Fibroblast of lung (primary cell): Measurements from ENCODE around the gene RIIAD1. TPM values are rescaled to one million over a fixed set of nuclear protein-coding genes. Genes with fewer than 3 reads are reported as not detected.
A peak's percentile ranks its signal among the peaks of the same experiment; 100 is the strongest.
"Not testable (repeated sequence)": the region's sequence is repeated elsewhere in the genome, so short reads cannot be mapped to it uniquely, and the experiment has no call there.

Experiments used
- DNase-seq, 2 donors: peaks; one replicate each; pipeline versions ENCODE4 v3.0.0 to v3.0.0-alpha.2; 2010; ENCODE audit warnings: low read depth in 2 of 2
- H2AFZ ChIP-seq: 2 replicates; pipeline ENCODE4 v1.5.1; 2012; ENCODE audit warnings: low read length, control low read depth, inconsistent platforms
- H3K27ac ChIP-seq: 2 replicates; pipeline ENCODE4 v1.5.1; 2011; ENCODE audit warnings: low read length, control low read depth; ENCODE audit not compliant: insufficient read depth
- H3K27me3 ChIP-seq: 2 replicates; pipeline ENCODE4 v1.5.1; 2011; ENCODE audit warnings: mild to moderate bottlenecking, low read length; ENCODE audit not compliant: control insufficient read depth, insufficient read depth
- H3K36me3 ChIP-seq: 2 replicates; pipeline ENCODE4 v1.5.1; 2011; ENCODE audit warnings: low read length; ENCODE audit not compliant: control insufficient read depth, insufficient read depth
- H3K4me1 ChIP-seq: 2 replicates; pipeline ENCODE4 v1.5.1; 2011; ENCODE audit warnings: low read length; ENCODE audit not compliant: control insufficient read depth, insufficient read depth; ENCODE audit errors: extremely low read depth
- H3K4me2 ChIP-seq: 2 replicates; pipeline ENCODE4 v1.5.1; 2011; ENCODE audit warnings: low read length, control low read depth; ENCODE audit not compliant: insufficient read depth; ENCODE audit errors: extremely low read depth
- H3K4me3 ChIP-seq, 4 experiments: fragments of 200-600 bp in 1 of 4; sonication (generic) in 1 of 4; replicated peaks in 1 of 4; 2 replicates each; pipeline ENCODE4 v1.5.1; 2011 to 2016; ENCODE audit warnings: low read length in 4 of 4, low read depth in 3 of 4, mild to moderate bottlenecking in 3 of 4, control low read depth in 2 of 4, inconsistent platforms in 1 of 4, mixed read lengths in 1 of 4; ENCODE audit not compliant: insufficient read depth in 1 of 4; ENCODE audit errors: control extremely low read depth in 1 of 4
- H3K79me2 ChIP-seq: 2 replicates; pipeline ENCODE4 v1.5.1; 2012; ENCODE audit warnings: mild to moderate bottlenecking, low read length, inconsistent platforms; ENCODE audit not compliant: control insufficient read depth, insufficient read depth
- H3K9ac ChIP-seq: 2 replicates; pipeline ENCODE4 v1.5.1; 2011; ENCODE audit warnings: mild to moderate bottlenecking, low read length, control low read depth; ENCODE audit not compliant: insufficient read depth
- H3K9me3 ChIP-seq: 2 replicates; pipeline ENCODE4 v1.5.1; 2012; ENCODE audit warnings: low read depth, low read length; ENCODE audit not compliant: control insufficient read depth, insufficient read depth
- H4K20me1 ChIP-seq: 2 replicates; pipeline ENCODE4 v1.5.1; 2011; ENCODE audit warnings: low read length; ENCODE audit not compliant: control insufficient read depth, insufficient read depth; ENCODE audit errors: extremely low read depth
- CTCF ChIP-seq, 2 donors: IDR thresholded peaks in 1 of 2; conservative IDR thresholded peaks in 1 of 2; 1 replicate in 1 of 2; 2 replicates in 1 of 2; pipeline ENCODE4 v1.5.1; 2011 to 2012; ENCODE audit warnings: low read length in 2 of 2, control low read depth in 1 of 2, inconsistent platforms in 1 of 2, low read depth in 1 of 2, mild to moderate bottlenecking in 1 of 2
- EZH2 ChIP-seq: IDR thresholded peaks from 2 replicates; pipeline ENCODE4 v1.5.1; 2012; ENCODE audit warnings: low read length, control low read depth, mild to moderate bottlenecking; ENCODE audit errors: missing control alignments
- polyA plus RNA-seq, 2 donors: library from polyadenylated mRNA; depleted of rRNA in 1 of 2; stranded (reverse) in 1 of 2; unstranded in 1 of 2; fragments of >200 nt; gene quantifications; 2 replicates each; pipeline ENCODE4 v1.2.1, GENCODE V29; 2011 to 2012; ENCODE audit warnings: missing spikeins in 1 of 2
- total RNA-seq: library from RNA; depleted of rRNA; stranded (reverse); fragments of >200 nt; gene quantifications from 2 replicates; pipeline ENCODE4 v1.2.1, GENCODE V29; 2014

Gene RIIAD1
- total and polyA plus RNA-seq, 2 donors (not counting 1 experiment from before 2014, with no cell fraction given): not detected

- Histone ChIP-seq H3K4me3 (no peak overlapping the region), H4K20me1 (no peaks in the 10 kb centered on the region)
Observed at GRCh38 chr1:151680826-151681225, 40.5 kb upstream of the RIIAD1 start.

DNA sequence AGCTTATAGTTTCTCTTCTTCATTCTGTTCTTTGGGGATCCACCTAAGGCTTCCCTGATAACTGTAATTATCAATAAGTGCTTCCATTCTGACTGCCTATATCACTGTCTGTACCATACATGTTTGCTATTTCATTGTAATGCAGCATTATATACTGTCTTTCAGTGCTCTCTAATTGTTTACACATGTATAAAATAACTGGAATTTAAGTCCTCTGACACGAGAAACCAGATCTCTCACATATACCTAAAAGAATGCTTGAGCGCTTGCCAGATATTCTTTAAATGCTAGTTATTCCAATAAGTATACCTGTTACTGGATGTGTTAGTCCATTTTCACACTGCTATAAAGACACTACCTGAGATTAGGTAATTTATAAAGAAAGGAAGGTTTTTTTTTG, 39.4 kb upstream of the RIIAD1 start:
- Histone ChIP-seq H2AFZ (no peak overlapping the region), H3K9me3 (no peaks in the 10 kb centered on the region), H3K27me3 (no peaks in the 10 kb centered on the region), H3K79me2 (no peaks in the 10 kb centered on the region), H3K4me2 (no peak overlapping the region), H3K4me3 (no peak overlapping the region), H3K4me1 (no peaks in the 10 kb centered on the region), H3K9ac (no peak overlapping the region), H4K20me1 (no peaks in the 10 kb centered on the region), H3K27ac (no peak overlapping the region), H3K36me3 (no peaks in the 10 kb centered on the region)
- TF ChIP-seq EZH2 (no peak), CTCF (conservative IDR thresholded peaks at IDR 0.05 in 1 of 2, IDR thresholded peaks at IDR 0.05 in 1 of 2; ENCODE audit: low read depth in 1 of 2, low read length in 2 of 2) (no peak)
- peak in 1 of 2 donors; percentile 20 for DNase-seq

More at GRCh38 chr1:151680826-151681225, 40.5 kb upstream of the RIIAD1 start:
- Histone ChIP-seq H3K4me2 (peak overlapping the region; percentile 11), H3K4me1 (no peaks in the 10 kb centered on the region), H3K36me3 (no peaks in the 10 kb centered on the region), H3K79me2 (no peaks in the 10 kb centered on the region), H3K9me3 (no peaks in the 10 kb centered on the region), H2AFZ (no peak overlapping the region), H3K27me3 (no peaks in the 10 kb centered on the region), H3K9ac (no peak overlapping the region), H3K27ac (no peak overlapping the region)
- peak; percentile 82 to 94 for DNase-seq
- TF ChIP-seq CTCF (conservative IDR thresholded peaks at IDR 0.05 in 1 of 2, IDR thresholded peaks at IDR 0.05 in 1 of 2; ENCODE audit: low read depth in 1 of 2, low read length in 2 of 2) (no peak), EZH2 (no peak)

- H3K9me3 ChIP-seq, H3K79me2 ChIP-seq, DNase-seq, H2AFZ ChIP-seq, H3K4me2 ChIP-seq, H3K27me3 ChIP-seq, H3K36me3 ChIP-seq, H3K4me1 ChIP-seq, H4K20me1 ChIP-seq, H3K4me3 ChIP-seq, H3K27ac ChIP-seq, H3K9ac ChIP-seq: not testable (repeated sequence)
Observed at GRCh38 chr1:151682901-151683300, 38.4 kb upstream of the RIIAD1 start.
